Measurements from ENCODE around the gene OR1E2.
"Not testable (repeated sequence)": the region's sequence is repeated elsewhere in the genome, so short reads cannot be mapped to it uniquely, and the experiment has no call there.

Gene OR1E2, protein sequence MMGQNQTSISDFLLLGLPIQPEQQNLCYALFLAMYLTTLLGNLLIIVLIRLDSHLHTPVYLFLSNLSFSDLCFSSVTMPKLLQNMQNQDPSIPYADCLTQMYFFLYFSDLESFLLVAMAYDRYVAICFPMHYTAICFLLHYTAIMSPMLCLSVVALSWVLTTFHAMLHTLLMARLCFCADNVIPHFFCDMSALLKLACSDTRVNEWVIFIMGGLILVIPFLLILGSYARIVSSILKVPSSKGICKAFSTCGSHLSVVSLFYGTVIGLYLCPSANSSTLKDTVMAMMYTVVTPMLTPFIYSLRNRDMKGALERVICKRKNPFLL

DNA sequence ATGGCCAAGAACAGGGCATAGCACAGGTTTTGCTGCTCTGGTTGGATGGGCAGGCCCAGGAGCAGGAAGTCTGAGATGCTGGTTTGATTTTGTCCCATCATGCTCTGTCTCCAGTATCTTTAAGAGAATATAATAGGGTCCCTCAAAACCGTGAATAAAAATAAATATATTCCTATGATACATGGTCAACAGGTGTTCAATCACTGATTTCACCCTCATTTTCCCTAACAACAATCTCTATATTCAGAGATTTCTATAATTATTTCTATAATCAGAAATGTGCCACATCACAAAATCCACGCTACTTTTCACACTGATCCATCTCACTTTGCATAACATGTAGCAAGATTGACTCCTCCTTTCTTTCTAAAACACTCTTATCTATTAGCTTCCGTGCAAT is at the start of gene OR1E2:
OR1E2 (minus strand) TSS at position 101 of the 400 bp plus-strand sequence; CDS start at position 101, 0 bp downstream.
- DNase-seq: no peak

DNA sequence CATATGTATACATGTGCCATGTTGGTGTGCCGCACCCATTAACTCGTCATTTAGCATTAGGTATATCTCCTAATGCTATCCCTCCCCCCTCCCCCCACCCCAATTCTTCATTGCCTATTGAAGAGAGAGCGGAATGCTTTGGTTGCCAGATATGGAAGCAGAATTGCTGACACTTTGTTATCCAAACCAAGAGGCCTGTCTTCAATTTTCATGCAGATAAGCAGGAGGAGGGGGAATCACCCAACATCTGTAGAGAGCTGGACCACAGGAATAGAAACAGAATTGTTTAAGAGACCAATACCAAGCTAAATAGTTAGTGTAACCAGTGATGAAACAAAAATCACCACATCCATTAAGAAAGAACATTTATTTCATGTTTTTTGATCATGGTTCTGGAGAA is 49.2 kb upstream of the OR1E2 start:
- no peak for DNase-seq

DNA sequence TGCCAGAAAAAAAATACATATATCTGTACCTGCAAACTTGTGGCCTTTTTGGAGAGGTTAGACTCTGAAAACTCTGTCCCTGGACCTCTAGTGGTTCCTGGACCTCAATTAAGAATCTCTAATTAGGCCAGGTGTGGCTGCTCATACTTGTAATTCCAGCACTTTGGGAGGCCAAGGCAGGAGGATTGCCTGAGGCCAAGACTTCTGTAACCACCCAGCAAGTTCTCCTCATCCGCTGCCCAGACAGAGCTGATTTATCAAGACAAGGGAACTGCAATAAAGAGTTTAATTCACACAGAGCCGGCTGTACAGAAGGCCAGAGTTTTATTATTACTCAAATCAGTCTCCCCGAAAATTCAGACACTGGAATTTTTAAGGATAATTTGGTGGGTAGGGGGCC is 46.3 kb upstream of the OR1E2 start:
- no peak for DNase-seq

DNA sequence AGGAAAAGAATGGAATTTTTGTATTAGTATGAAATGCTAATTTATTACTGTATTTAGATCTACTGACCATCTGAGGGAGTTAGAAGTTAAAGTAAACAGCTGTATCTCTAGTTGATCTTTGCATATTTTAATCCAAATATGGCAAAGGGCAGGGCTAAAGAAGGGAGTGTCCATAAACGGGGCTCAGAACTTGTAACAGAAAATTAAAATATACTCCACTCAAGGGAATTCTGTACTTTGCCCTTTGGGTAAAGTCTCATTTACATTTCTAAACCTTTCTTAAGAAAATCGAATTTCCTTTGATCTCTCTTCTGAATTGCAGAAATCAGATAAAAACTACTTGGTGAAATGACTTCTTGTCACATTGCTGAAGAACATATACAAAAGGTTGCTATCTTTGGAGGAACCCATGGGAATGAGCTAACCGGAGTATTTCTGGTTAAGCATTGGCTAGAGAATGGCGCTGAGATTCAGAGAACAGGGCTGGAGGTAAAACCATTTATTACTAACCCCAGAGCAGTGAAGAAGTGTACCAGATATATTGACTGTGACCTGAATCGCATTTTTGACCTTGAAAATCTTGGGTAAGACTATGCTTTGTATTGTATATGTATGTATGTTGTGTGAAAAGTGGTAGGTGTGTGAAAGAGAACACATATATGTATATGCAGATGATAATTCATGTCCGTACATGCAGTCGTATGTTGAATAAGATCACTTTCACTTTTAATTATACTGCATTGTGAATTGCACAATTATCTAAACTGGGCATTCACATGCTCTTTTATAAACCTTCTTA is 42.4 kb upstream of the OR1E2 start, which contains the start of gene ASPA:
ASPA (plus strand) TSS at position 186 of the 799 bp plus-strand sequence; CDS start at position 349, 163 bp downstream.
- DNase-seq: no peak

DNA sequence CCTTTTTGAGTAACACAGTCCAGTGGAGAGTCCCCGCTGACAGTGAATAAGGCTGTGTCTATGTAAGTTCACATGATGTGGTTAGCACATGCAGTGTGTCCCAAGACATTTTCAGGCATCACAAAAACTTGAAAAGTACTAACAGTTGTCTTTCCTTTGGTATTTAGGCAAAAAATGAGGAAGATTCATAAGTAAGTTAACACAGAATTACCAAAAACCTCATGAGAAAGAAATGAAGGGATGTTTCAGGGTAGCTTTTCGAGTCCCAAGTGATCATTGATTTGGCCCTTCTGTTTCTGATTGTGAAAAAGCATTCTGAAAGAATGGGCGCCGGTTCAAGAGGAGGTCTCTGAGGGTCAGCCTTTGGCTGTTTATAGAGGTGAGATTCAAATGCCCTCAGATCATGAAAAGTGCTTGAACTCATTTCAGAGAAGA is 41.6 kb upstream of the OR1E2 start:
- no peak for DNase-seq

DNA sequence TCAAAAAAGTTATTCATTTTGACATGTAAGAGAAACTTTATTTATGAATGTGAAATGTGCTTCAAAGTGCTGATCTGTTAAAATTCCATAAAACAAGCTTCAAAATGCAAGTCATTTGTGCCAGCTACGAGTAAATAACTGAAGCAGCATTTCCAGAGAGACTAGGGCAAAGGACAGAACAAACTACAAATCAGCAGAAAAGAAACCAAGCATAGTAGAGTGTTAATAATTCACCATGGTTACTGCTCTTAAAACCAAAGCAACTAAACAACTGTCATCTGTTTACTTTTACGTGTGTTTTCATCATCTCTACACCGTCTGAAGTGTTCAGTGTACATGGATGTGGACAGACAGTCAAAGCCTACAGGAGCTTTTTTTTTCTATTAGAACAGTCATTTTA is 40.6 kb upstream of the OR1E2 start:
- no peak for DNase-seq

DNA sequence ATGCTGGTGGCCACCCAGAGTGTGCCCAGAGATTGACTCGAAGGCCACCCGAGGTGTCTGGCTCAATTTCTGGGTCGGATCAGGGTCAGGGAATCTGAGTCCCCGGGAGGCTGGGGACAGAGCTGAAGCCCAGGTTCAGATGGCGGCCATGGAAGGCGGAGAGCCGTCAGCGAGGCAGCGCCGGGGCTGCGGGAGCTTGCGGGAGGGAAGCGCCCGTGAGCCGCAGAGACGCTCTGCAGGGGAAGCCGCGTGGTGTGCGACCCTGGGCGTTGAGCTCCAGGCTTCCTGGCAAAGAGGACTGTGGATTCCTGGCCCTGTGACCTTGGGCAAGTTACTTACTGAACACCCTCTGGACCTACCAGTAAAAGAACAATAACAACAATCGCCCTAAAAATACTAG is 38.5 kb upstream of the OR1E2 start:
- DNase-seq: no peak

DNA sequence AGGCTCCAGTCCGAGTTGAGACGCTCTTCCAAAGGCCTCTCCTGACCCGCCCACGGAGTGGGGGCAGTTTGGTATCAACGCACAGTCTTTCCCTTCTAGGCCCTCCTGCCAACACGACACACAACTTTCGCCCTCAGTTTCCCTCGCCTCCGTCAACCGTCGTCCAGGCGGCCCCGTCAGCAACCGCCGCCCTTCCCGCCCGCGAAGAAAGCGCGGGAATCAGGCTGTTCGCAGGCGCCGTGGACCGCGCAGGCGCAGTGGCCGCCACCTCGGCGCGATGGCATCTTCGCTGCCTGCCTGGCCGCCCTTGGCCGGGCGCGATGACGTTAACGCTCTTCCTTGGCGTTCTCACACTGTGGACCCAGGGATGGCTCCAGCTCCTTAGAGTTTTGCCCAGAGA is 38.0 kb upstream of the OR1E2 start, which contains the start of gene SPATA22:
SPATA22 (minus strand) TSS at position 221 of the 400 bp plus-strand sequence. CDS start 2,494 bp downstream, outside the sequence.
- DNase-seq: no peak

DNA sequence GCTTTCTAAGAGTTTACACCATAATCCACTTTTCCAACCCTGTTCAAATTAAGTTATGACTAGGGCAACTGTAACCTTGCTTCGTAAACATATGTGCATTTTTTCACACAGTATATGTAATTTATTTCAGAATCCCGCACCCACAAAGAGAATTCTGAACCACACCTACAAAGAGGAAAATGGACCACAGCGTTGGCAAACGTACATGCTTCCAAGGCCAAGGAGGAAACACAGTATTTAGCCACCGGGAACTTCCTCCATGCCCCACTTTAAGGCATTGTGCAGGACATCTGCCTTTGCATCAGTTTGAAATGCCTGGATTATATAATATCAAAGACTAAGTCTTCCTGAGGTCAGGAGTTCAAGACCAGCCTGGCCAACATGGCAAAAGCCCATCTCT is 35.9 kb upstream of the OR1E2 start:
- DNase-seq: no peak

DNA sequence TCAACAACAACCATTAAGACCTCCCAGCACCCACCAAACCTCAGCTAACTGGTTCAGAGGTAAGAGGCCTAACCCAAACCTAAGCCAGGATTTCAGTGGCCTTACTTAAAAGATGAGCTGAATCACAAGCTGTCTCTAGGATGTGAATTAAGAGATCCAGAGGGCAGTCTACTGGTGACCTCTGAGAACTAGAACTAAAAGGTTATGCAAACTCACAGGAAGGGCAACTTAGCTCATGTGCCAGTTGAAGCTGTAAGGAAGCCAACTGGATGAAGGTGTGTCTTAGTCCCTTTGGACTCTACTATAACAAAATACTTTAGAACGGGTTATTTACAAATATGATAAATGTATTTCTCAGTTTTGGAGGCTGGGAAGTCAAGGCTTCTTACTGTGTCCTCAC is 32.7 kb upstream of the OR1E2 start:
- DNase-seq: not testable (repeated sequence)

DNA sequence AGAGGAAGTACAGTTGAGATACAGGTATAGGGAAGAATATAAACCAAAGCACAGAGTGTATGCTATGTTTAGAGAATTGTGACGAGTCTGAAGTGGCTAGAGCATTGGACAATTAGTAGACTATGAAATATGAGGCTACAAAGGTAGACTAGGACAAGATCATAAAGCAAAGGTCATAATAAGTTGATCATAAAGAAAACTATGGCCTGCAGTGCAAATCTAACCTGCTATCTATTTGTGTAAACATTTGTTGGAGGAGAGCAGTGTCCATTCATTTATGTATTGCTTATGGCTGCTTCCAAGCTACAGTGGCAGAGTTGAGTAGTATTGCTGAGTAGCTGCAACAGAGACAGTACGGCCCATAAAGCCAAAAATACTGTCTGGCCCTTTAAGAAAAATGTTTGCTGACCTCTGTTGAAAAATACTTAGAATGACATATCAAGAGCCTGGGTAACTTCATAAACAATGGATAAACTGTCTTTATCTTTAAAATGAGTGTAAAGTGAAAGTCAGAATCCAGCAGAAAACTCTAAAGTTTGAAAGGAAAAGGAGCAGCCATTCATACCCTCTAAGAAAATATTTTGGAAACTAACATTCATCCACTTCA is 14.5 kb upstream of the OR1E2 start:
- DNase-seq: peak; percentile 6

DNA sequence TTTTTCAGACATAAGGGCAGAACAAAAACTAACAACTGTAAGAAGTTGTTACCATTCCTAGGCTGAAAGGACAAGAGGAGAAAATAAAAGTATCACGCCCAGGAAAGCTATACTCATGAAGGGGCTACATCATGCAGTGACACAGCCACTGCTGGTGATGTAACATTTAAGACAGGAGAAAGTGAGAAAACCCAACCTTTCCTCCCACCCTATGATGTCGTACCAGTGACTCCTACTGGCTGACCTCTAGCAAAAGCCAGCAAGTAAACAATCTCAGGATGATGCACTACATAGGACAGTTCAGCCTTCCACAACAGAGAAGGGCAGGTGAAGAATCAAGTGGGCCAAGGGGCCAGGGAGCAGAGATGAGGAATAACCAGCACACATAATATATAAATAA is 14.0 kb upstream of the OR1E2 start:
- peak; percentile 59 for DNase-seq

DNA sequence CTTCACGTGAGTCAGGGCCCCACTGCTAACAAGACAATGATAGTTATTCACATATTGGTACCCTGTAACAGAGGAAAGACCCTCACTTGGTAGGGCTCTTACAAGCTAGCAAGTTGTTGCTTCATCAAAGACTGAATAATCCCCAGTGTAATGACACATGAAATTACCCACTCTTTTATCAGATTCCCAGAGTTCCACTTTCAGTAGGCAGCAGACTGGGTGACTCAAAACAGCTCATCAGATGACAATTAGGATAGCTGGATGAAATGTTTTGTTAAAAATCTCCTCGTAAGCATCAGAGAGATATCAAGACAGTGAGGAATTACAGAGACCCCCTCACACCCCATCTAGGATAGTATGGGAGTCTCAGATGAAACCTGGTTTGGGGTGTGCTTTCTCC is 6.8 kb upstream of the OR1E2 start:
- DNase-seq: no peak

DNA sequence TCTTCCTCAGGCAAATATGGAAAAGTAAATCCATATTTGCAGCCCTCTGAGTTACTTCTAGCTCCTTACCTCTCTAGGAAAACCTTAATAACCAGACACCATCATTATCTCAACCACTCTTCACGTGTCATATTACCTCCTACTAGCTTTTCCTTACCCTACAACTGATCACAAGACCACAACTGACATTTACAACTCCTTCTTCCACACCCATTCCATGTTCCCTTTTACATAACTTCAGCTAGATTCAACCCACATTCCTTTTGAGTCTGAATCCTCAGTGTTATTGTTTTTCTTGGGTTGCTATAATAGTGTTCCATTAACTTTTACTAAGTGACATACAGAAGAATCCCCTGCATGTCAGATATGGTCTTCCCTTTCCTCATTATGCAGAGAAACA is 4.7 kb upstream of the OR1E2 start:
- DNase-seq: no peak

DNA sequence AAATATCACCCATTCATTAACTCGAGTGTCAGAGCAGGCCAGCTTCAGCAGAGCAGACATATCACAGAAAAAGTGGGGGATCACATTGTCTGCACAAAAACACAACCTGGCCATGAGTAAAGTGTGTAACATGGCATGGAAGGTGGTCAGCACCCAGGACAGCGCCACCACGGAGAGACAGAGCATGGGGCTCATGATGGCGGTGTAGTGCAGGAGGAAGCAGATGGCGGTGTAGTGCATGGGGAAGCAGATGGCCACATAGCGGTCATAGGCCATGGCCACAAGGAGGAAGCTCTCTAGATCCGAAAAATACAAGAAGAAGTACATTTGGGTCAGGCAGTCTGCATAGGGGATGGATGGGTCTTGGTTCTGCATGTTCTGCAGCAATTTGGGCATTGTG is 426 bp downstream of the OR1E2 start:
- DNase-seq: peak; percentile 82

DNA sequence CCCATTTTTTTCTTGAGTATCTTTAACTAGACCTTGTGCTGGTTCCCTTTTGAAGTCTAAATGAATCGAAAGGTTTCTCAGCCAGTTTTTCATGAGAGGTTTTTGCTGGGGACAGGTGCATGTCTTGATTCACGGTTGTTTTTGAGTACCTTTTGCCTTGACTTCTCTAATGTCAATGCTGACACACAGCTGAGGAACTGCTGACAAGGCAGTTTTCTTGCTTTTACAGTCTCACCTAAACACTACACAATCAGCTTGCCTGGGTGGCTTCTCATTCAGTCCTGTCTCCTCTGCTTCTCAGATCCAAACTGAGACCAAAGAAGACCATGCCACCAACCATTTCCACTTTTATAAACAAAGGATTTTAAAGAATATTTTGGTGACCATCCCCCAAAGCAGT is 15.4 kb downstream of the OR1E2 start:
- no peak for DNase-seq

DNA sequence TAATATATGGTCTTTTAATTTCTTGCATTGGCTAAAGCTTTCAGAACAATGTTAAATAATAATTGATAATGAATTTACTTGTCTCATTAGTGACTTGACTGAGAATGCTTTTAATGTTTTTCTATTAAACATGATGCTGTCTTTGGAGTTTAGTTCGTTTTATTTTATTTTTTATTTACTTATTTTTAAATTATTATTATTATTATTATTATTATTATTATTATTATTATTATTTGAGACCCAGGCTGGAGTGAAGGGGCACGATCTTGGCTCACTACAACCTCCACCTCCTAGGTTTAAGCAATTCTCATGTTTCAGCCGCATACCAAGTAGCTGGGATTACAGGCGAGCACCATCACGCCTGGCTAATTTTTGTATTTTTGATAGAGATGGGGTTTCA is 18.0 kb downstream of the OR1E2 start:
- no peak for DNase-seq

DNA sequence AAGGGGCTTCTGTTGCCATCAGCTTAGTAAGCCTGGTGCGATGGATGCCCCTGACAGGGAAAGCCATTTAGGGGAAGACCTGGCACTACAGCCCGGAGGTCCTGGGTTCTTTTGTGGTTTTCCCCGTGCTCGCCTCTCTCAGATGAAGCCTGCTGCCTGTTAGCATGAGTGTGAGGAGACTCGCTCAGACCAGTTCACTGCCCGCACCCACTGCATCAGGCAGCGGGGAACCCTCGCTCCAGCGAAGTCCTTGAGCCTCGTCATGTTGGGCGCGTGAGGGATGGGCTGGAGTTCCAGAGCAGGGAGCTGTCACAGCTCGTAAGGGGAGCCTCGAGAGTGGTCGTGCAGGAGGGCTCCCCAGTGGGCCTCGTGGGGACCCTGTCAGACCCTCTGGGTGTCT is 21.4 kb downstream of the OR1E2 start:
- DNase-seq: not testable (repeated sequence)

DNA sequence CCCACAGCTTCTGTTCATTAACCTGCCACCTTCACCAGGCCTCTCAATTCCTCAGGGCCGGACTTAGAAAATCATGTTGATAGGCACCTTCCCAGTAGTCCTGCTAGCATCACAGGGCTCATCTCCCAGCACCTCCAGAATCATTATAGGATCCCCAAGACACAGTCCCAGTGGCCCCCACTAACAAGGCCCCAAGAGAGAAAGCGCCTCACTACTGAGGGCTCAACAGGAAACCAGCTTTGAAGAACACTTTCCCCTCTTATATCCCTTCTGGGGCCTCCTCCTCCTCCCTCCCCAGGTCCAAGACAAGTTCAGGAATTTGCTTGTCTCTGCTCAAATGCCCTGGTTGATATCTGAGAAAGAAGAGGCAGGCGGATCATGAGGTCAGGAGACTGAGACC is 22.6 kb downstream of the OR1E2 start, which contains the start of gene OR3A3:
OR3A3 (plus strand) TSS at position 301 of the 400 bp plus-strand sequence.
- DNase-seq: no peak

DNA sequence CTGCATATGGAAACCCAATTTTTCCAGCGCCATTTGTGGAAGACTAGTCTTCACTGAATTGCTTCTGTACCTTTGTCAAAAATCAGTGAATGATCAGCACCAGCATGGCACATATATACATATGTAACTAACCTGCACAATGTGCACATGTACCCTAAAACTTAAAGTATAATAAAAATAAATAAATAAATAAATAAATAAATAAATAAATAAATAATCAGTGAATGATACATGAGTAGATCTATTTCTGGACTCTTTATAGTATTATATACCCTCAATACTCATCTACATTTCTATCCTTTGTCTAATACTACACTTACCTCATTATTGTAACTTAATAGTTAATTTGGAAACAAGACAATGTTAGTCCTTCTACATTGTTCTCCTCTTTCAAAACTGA is 29.8 kb downstream of the OR1E2 start:
- DNase-seq: not testable (repeated sequence)

DNA sequence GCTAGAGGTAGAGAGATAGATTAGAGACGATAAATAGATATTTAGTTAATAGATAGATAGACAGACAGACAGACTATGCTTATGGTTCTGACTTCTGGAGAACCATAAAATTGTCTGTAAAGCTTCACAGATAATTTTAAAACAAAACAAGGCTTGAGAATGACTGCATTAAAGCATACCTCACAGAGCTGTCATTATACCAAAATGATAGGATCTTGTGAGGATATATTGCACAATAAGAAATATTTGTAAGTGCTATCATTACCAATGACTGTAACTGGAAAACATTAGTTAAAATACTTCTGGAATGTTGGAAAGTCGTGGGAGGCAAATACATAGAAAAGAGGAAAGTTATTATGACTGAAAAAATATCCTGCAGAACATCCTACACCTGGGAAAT is 31.9 kb downstream of the OR1E2 start:
- DNase-seq: no peak

DNA sequence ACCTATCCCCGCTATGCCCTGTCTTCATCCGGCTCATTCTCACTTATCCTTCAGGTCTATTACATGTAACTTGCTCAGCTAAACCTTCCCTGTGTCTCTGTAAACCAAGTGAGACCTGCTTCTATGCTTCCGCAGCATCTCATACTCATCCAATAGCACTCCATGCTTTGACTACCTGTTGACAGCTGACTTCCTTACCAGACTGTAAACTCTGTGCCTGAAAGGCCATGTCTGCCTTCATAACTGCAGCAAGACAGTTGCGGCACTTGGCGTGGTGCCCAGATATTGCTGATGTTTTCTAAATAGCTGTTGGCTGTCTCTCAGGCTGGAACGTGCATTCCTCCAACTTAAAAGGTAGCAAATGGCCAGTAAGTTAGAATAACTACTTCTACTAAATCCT is 33.6 kb downstream of the OR1E2 start:
- peak; percentile 7 for DNase-seq

DNA sequence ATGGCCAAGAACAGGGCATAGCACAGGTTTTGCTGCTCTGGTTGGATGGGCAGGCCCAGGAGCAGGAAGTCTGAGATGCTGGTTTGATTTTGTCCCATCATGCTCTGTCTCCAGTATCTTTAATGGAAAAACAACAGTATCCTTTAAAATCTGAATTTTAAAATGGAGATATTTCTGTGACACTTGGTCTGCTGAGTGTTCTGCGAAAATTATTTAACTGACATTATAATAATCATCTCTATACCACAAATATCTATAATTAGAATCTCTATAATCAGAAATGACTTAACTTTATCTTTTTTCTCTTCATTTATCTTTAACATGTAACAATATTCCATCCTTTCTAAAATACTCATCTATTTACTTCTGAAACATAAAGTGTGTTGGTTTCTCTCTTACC is 35.3 kb downstream of the OR1E2 start, which contains the start of gene OR1E1:
OR1E1 (minus strand) TSS at position 101 of the 400 bp plus-strand sequence; CDS start at position 101, 0 bp downstream.
- DNase-seq: no peak

All from hematopoietic multipotent progenitor cell treated with erythropoietin and hydrocortisone succinate and interleukin-3 and kit ligand, for 4 days (in vitro differentiated cells).